ENCODE data around the gene MYLK4.
A peak's percentile ranks its signal among the peaks of the same experiment; 100 is the strongest.

Gene MYLK4

DNA sequence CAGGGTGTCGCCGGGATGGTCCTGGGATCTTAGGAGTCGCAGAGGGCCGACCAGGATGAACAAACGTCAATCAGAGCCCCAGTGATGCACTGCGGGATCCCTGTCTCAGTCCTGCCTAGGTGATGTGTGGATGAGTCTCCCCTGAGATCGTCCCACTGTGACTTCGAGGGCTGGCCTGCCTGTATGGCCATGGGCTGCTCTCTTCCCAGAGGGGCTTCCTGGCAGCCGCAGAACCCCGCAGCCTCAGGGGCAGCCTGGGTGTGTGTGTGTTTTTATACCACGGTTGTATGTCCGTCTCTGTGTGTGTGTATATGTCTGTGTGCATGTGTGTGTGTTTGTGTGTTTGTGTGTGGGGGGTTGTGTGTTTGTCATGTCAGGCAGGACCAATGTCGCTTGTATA, 111.6 kb downstream of the MYLK4 start:
- no peaks in the 10 kb centered on the region for H3K36me3 ChIP-seq (ENCODE audit: control insufficient read depth in 2 of 2, insufficient read depth in 2 of 2, low read length in 2 of 2)
- H3K4me1 ChIP-seq (ENCODE audit: control insufficient read depth in 2 of 2, insufficient read depth in 2 of 2, low read length in 2 of 2), result peaks cover 0 to under 1% of the 10 kb centered on the region in 2 donors
- H3K27ac ChIP-seq (ENCODE audit: low read depth in 2 of 2, low read length in 2 of 2), result no peak overlapping the region
- H3K9me3 ChIP-seq (ENCODE audit: control insufficient read depth in 2 of 2, low read length in 2 of 2), result no peaks in the 10 kb centered on the region
- no peak overlapping the region for H3K4me3 ChIP-seq (ENCODE audit: low read length in 2 of 2)
- no peak overlapping the region for H3K9ac ChIP-seq (ENCODE audit: low read depth in 1 of 2, low read length in 2 of 2)
- H3K27me3 ChIP-seq (ENCODE audit: control insufficient read depth in 2 of 2, insufficient read depth in 2 of 2, low read length in 2 of 2), result peaks cover 5 to 12% of the 10 kb centered on the region in 2 donors

DNA sequence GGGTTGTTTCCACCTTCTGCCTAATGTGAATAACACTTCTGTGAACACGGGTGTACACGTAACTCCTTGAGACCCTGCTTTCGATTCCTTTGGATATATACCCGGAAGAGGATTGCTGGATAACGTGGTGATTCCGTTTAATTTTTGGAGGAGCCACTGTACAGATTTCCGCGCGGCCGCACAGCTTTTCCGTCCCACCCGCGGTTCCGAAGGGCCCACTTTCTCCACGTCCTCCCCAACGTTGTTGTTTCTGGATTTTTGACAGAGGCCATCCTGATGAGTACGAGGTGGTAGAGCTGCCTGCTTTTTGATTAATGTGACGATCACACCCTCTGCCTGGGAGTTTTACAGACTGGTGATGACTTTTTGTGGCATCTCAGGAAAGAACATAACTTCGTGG, 114.0 kb downstream of the MYLK4 start:
- H3K27ac ChIP-seq (ENCODE audit: low read depth in 2 of 2, low read length in 2 of 2), result no peak overlapping the region
- H3K4me1 ChIP-seq (ENCODE audit: control insufficient read depth in 2 of 2, insufficient read depth in 2 of 2, low read length in 2 of 2), result peaks cover 0 to 2% of the 10 kb centered on the region in 2 donors
- no peak overlapping the region for H3K4me3 ChIP-seq (ENCODE audit: low read length in 2 of 2)
- H3K9me3 ChIP-seq (ENCODE audit: control insufficient read depth in 2 of 2, low read length in 2 of 2), result no peaks in the 10 kb centered on the region
- peaks cover 5 to 12% of the 10 kb centered on the region in 2 donors for H3K27me3 ChIP-seq (ENCODE audit: control insufficient read depth in 2 of 2, insufficient read depth in 2 of 2, low read length in 2 of 2)
- no peaks in the 10 kb centered on the region for H3K36me3 ChIP-seq (ENCODE audit: control insufficient read depth in 2 of 2, insufficient read depth in 2 of 2, low read length in 2 of 2)
- H3K9ac ChIP-seq (ENCODE audit: low read depth in 1 of 2, low read length in 2 of 2), result no peak overlapping the region

DNA sequence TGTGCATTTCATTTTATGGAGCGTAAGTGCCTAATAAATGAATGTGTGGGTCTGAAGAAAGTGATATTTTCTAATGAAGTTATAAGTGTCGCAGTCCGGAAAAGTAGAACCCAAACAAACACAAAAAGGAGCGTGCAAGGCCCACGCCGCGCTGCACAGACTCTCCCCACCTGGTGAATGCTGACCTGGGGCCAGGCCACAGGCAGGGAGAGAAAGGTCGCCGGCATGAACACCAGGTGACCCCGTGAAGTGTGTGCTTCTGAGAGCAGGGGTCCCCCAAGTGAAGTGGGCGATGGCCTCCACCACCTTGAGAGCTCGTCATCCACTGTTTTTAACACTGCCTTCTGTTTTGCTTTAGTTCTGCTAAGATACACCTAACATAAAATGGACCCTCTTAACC, 114.8 kb downstream of the MYLK4 start:
- Histone ChIP-seq H3K27me3 (ENCODE audit: control insufficient read depth in 2 of 2, insufficient read depth in 2 of 2, low read length in 2 of 2) (peaks cover 5 to 7% of the 10 kb centered on the region in 2 donors), H3K4me3 (ENCODE audit: low read length in 2 of 2) (no peak overlapping the region), H3K36me3 (ENCODE audit: control insufficient read depth in 2 of 2, insufficient read depth in 2 of 2, low read length in 2 of 2) (no peaks in the 10 kb centered on the region), H3K9me3 (ENCODE audit: control insufficient read depth in 2 of 2, low read length in 2 of 2) (no peaks in the 10 kb centered on the region), H3K9ac (ENCODE audit: low read depth in 1 of 2, low read length in 2 of 2) (no peak overlapping the region), H3K27ac (ENCODE audit: low read depth in 2 of 2, low read length in 2 of 2) (no peak overlapping the region), H3K4me1 (ENCODE audit: control insufficient read depth in 2 of 2, insufficient read depth in 2 of 2, low read length in 2 of 2) (peaks cover 0 to 2% of the 10 kb centered on the region in 2 donors)

DNA sequence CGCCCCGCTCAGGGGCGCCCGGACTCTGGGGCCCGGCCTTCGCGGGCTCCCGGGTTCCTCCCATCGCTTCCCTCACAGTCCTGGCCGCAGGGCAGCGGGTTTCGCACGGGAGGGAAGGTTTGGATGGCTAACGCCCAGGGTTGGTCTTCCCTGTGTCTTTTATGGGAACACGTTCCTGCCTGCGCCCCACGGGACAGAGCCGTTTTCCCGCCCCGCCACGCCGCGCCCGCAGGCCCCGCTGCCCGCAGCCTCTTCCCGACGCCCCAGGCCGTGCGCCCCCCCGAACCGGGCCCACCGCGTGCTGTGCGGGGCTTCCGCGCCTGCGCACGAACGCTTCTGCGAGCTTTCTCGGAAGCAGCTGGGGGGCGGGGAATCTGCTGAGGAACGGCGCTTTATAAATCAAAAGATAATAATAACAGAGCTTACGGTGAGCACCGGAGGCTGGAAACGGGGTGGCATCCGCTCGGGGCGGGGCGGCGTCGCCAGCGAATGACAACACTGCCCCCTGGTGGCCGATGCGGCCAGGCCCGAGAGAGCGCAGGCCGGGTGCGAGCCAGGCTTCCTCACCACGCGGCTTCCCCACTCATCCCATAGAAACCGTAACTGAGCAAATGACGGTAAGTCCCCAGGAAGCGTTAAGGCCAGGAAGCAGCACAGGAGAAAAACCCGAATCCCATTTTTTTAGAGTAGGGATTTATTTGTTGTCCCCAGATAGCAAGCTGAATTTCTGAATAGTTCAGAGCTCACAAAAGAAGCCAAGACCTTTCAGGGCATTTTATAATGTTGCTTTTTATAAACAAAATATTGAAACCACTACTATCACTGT, 116.4 kb downstream of the MYLK4 start:
- Histone ChIP-seq H3K9ac (ENCODE audit: low read depth in 1 of 2, low read length in 2 of 2) (peak overlapping the region; percentile 47 to 53), H3K9me3 (ENCODE audit: control insufficient read depth in 2 of 2, low read length in 2 of 2) (no peaks in the 10 kb centered on the region), H3K4me1 (ENCODE audit: control insufficient read depth in 2 of 2, insufficient read depth in 2 of 2, low read length in 2 of 2) (peaks cover 0 to 2% of the 10 kb centered on the region in 2 donors), H3K4me3 (ENCODE audit: low read length in 2 of 2) (peak overlapping the region; percentile 56 to 60), H3K36me3 (ENCODE audit: control insufficient read depth in 2 of 2, insufficient read depth in 2 of 2, low read length in 2 of 2) (no peaks in the 10 kb centered on the region), H3K27ac (ENCODE audit: low read depth in 2 of 2, low read length in 2 of 2) (no peak overlapping the region), H3K27me3 (ENCODE audit: control insufficient read depth in 2 of 2, insufficient read depth in 2 of 2, low read length in 2 of 2) (no peaks in the 10 kb centered on the region)

DNA sequence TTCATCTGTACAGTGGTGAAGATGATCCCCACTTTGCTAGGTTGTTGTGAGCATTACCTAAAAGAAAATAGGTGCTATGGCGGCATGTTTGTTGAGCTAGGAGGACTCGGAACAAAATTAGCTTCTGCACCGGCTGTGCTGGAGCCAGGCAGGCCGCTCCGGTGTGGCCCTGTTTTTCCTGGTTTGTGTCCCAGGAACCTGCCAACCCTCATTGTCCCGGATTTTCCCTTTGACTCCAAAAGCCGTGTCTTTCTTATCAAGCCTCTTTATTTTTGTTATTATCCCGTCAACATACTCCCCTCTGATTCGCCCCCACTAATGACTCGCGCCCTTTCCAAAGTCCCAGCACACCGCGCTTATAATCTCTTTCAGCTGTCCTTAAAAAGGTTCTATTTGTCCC, 117.0 kb downstream of the MYLK4 start:
- Histone ChIP-seq H3K9me3 (ENCODE audit: control insufficient read depth in 2 of 2, low read length in 2 of 2) (no peaks in the 10 kb centered on the region), H3K27ac (ENCODE audit: low read depth in 2 of 2, low read length in 2 of 2) (no peak overlapping the region), H3K9ac (ENCODE audit: low read depth in 1 of 2, low read length in 2 of 2) (no peak overlapping the region), H3K27me3 (ENCODE audit: control insufficient read depth in 2 of 2, insufficient read depth in 2 of 2, low read length in 2 of 2) (no peaks in the 10 kb centered on the region), H3K4me3 (ENCODE audit: low read length in 2 of 2) (peak overlapping the region in 1 of 2 donors; percentile 56), H3K36me3 (ENCODE audit: control insufficient read depth in 2 of 2, insufficient read depth in 2 of 2, low read length in 2 of 2) (no peaks in the 10 kb centered on the region), H3K4me1 (ENCODE audit: control insufficient read depth in 2 of 2, insufficient read depth in 2 of 2, low read length in 2 of 2) (peaks cover 0 to 2% of the 10 kb centered on the region in 2 donors)

DNA sequence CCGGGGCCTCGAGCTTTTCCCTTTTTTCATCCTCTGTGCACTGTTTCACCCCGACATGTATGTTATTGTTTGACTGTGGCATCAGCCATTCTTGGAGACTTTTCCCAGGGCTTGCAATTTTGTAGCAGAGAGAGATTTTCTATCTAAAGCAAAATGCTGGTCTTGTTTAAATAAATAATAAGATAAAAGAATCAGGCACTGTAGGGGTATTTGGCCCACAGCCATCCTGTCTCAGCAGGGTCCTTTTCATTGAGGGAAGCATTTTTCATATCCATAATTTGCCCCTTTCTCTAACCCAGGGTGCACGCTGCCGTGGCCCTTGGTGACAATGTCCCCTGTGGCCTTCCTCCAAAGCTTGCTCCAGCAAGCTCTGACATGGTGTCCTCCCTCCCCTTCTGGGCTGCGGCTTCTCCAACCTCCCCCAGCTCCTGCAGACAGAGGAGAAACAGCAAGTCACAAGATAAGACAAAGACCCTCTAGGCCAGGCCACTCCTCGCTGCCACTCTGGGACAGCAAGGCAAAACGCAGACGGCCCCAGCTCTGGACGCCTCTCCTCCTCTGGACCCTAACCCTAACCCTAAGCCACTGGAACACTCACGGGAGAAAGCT, 117.6 kb downstream of the MYLK4 start:
- Histone ChIP-seq H3K36me3 (ENCODE audit: control insufficient read depth in 2 of 2, insufficient read depth in 2 of 2, low read length in 2 of 2) (no peaks in the 10 kb centered on the region), H3K9ac (ENCODE audit: low read depth in 1 of 2, low read length in 2 of 2) (no peak overlapping the region), H3K4me3 (ENCODE audit: low read length in 2 of 2) (no peak overlapping the region), H3K4me1 (ENCODE audit: control insufficient read depth in 2 of 2, insufficient read depth in 2 of 2, low read length in 2 of 2) (peaks cover 0 to 2% of the 10 kb centered on the region in 2 donors), H3K27me3 (ENCODE audit: control insufficient read depth in 2 of 2, insufficient read depth in 2 of 2, low read length in 2 of 2) (no peaks in the 10 kb centered on the region), H3K27ac (ENCODE audit: low read depth in 2 of 2, low read length in 2 of 2) (no peak overlapping the region), H3K9me3 (ENCODE audit: control insufficient read depth in 2 of 2, low read length in 2 of 2) (no peaks in the 10 kb centered on the region)

DNA sequence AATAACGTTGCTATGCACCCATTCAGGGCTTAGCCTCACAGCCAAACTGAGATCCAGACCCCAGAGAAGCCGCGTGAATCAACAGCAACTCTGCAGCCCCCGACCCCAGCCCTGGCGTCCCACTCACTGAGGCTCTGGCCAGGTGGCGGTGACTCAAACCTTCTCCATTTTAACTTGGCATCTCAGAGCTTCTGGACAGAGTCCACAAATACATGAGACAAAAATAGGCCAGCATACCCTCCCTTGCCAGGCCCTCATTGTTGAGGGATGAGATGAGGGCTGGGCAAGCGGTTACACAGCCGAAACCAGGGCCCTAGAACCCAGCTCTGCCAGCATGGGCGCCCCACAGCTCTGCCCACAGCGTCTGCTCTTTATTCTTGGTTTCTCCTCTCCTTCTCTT, 118.4 kb downstream of the MYLK4 start:
- no peaks in the 10 kb centered on the region for H3K9me3 ChIP-seq (ENCODE audit: control insufficient read depth in 2 of 2, low read length in 2 of 2)
- H3K36me3 ChIP-seq (ENCODE audit: control insufficient read depth in 2 of 2, insufficient read depth in 2 of 2, low read length in 2 of 2), result no peaks in the 10 kb centered on the region
- no peak overlapping the region for H3K9ac ChIP-seq (ENCODE audit: low read depth in 1 of 2, low read length in 2 of 2)
- no peaks in the 10 kb centered on the region for H3K27me3 ChIP-seq (ENCODE audit: control insufficient read depth in 2 of 2, insufficient read depth in 2 of 2, low read length in 2 of 2)
- H3K4me1 ChIP-seq (ENCODE audit: control insufficient read depth in 2 of 2, insufficient read depth in 2 of 2, low read length in 2 of 2), result peaks cover 0 to 2% of the 10 kb centered on the region in 2 donors
- no peak overlapping the region for H3K27ac ChIP-seq (ENCODE audit: low read depth in 2 of 2, low read length in 2 of 2)
- H3K4me3 ChIP-seq (ENCODE audit: low read length in 2 of 2), result no peak overlapping the region

DNA sequence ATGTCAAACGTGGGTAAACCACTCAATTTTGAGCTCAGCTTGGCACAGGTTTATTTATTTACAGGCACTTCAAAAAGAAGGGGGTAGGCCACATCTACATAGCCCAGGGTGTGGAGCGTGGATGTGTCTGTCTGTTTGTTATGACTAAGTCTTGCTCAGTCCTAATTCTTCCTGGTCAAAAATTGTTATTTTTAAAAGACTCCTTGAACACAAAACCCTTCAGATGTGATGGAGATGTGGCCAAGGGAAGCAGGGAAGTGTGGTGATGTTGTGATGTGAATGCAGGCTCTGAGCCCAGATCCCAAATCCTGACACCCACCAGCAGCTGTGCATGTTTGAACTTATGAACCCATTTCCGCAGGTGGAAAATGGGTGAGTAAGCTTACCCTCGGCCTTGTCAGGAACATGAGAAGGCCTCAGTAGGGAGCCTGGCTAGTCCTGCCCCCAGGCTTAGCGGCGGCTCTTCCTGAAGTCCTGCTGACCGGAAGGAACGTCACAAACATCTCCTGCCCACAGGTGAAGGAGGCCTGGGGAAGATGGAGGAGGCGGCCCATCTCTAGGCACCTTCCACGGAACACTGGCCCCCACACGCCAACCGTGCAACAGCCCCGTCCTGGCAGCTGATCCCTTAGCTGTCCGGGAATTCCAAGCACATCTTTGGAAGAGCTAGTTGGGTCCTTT, 119.7 kb downstream of the MYLK4 start:
- Histone ChIP-seq H3K4me1 (ENCODE audit: control insufficient read depth in 2 of 2, insufficient read depth in 2 of 2, low read length in 2 of 2) (peaks cover 0 to 2% of the 10 kb centered on the region in 2 donors), H3K27me3 (ENCODE audit: control insufficient read depth in 2 of 2, insufficient read depth in 2 of 2, low read length in 2 of 2) (no peaks in the 10 kb centered on the region), H3K4me3 (ENCODE audit: low read length in 2 of 2) (no peak overlapping the region), H3K9me3 (ENCODE audit: control insufficient read depth in 2 of 2, low read length in 2 of 2) (no peaks in the 10 kb centered on the region), H3K27ac (ENCODE audit: low read depth in 2 of 2, low read length in 2 of 2) (no peak overlapping the region), H3K9ac (ENCODE audit: low read depth in 1 of 2, low read length in 2 of 2) (no peak overlapping the region), H3K36me3 (ENCODE audit: control insufficient read depth in 2 of 2, insufficient read depth in 2 of 2, low read length in 2 of 2) (no peaks in the 10 kb centered on the region)

DNA sequence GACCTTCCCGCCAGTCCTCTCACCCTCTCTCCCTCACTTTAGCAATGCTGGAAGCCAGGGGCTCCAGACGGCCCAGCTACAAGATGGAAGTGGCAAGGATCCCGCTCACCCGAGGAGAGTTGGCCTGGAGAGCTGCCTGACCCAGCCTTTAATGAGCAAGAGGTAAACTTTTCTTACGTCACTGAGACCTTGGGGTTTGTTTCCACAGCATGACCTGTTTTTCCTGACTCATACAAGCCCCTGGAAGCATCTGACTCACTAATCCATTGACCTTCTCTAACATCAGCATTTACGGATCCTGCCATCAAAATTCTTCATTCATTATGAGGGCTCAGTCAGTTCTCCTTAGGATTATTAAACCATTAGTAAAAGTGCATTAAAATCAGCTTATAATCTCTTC, 120.4 kb downstream of the MYLK4 start:
- Histone ChIP-seq H3K4me1 (ENCODE audit: control insufficient read depth in 2 of 2, insufficient read depth in 2 of 2, low read length in 2 of 2) (peaks cover 0 to 2% of the 10 kb centered on the region in 2 donors), H3K9me3 (ENCODE audit: control insufficient read depth in 2 of 2, low read length in 2 of 2) (no peaks in the 10 kb centered on the region), H3K27ac (ENCODE audit: low read depth in 2 of 2, low read length in 2 of 2) (no peak overlapping the region), H3K27me3 (ENCODE audit: control insufficient read depth in 2 of 2, insufficient read depth in 2 of 2, low read length in 2 of 2) (no peaks in the 10 kb centered on the region), H3K36me3 (ENCODE audit: control insufficient read depth in 2 of 2, insufficient read depth in 2 of 2, low read length in 2 of 2) (no peaks in the 10 kb centered on the region), H3K9ac (ENCODE audit: low read depth in 1 of 2, low read length in 2 of 2) (no peak overlapping the region), H3K4me3 (ENCODE audit: low read length in 2 of 2) (no peak overlapping the region)

DNA sequence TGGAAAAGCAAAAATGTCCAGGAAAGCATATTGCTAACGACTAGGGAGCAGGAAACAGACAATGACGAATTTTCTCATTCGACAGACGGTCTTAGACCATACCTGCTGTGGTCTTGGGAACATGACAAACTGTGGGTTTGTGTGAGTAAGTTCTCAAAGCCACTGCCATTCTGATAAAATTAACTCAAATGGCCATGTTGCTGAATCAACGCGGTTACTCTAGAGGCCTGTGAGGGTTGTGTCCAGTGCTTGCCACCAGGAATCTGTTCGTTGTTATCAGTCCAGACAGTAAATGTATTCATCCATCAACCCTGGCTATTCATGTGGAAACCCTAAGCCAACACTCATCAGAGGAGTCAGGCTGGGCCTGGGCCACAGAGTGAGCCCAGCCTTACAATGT, 124.3 kb downstream of the MYLK4 start:
- no peak overlapping the region for H3K27ac ChIP-seq (ENCODE audit: low read depth in 2 of 2, low read length in 2 of 2)
- H3K9ac ChIP-seq (ENCODE audit: low read depth in 1 of 2, low read length in 2 of 2), result no peak overlapping the region
- H3K36me3 ChIP-seq (ENCODE audit: control insufficient read depth in 2 of 2, insufficient read depth in 2 of 2, low read length in 2 of 2), result no peaks in the 10 kb centered on the region
- H3K4me1 ChIP-seq (ENCODE audit: control insufficient read depth in 2 of 2, insufficient read depth in 2 of 2, low read length in 2 of 2), result peaks cover 0 to 6% of the 10 kb centered on the region in 2 donors
- H3K4me3 ChIP-seq (ENCODE audit: low read length in 2 of 2), result no peak overlapping the region
- no peaks in the 10 kb centered on the region for H3K27me3 ChIP-seq (ENCODE audit: control insufficient read depth in 2 of 2, insufficient read depth in 2 of 2, low read length in 2 of 2)
- no peaks in the 10 kb centered on the region for H3K9me3 ChIP-seq (ENCODE audit: control insufficient read depth in 2 of 2, low read length in 2 of 2)

All from mucosa of rectum (tissue), 2 donors.